Measurements from ENCODE around the gene MSI2. TPM values are rescaled to one million over a fixed set of nuclear protein-coding genes. Genes with fewer than 3 reads are reported as not detected.

The MSI2 gene
- total and polyA plus RNA-seq, 12 donors = 25.5 to 135 (median 121) TPM

DNA sequence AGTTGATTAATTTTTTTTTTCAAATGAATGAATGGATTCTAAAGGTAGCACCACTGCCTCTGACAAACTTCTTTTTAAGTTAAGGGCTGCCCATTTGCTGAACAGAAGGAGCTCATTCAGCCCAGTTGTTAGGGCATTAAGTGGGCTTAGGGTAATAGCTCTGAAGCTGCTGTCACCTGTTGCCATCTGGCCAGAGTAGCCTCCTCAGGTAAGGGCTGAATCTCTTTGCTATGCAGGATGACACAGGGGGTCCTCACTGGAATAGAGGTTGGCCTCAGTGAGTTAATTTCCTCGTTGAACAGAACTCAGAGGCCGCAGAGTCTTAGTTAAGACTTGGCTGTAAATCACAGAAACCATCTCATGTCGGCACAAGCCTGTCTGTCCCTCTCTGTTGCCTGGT, 255.9 kb downstream of the MSI2 start:
- 87 to 89% methylated on average over 3 of the region's 3 CpGs for WGBS, 2 donors
- Histone ChIP-seq H3K9me3 (no peaks in the 10 kb centered on the region), H3K36me3 (no peaks in the 10 kb centered on the region), H3K4me1 (peaks cover 3 to 25% (median 10%) of the 10 kb centered on the region in 9 donors), H3K27ac (no peak overlapping the region), H3K4me3 (no peak overlapping the region), H3K27me3 (no peaks in the 10 kb centered on the region)
- intact Hi-C loops (cut with DNase I) = loop anchor here in 3 of 10 donors (10.0 kb wide), 2 partner anchors 257 to 267 kb away; partner anchors contain the start of gene MSI2 (in 1 of the 3)
- TF ChIP-seq, protein P1, sequence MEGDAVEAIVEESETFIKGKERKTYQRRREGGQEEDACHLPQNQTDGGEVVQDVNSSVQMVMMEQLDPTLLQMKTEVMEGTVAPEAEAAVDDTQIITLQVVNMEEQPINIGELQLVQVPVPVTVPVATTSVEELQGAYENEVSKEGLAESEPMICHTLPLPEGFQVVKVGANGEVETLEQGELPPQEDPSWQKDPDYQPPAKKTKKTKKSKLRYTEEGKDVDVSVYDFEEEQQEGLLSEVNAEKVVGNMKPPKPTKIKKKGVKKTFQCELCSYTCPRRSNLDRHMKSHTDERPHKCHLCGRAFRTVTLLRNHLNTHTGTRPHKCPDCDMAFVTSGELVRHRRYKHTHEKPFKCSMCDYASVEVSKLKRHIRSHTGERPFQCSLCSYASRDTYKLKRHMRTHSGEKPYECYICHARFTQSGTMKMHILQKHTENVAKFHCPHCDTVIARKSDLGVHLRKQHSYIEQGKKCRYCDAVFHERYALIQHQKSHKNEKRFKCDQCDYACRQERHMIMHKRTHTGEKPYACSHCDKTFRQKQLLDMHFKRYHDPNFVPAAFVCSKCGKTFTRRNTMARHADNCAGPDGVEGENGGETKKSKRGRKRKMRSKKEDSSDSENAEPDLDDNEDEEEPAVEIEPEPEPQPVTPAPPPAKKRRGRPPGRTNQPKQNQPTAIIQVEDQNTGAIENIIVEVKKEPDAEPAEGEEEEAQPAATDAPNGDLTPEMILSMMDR (IDR thresholded peaks at IDR 0.05) = no peak
- DNase-seq (no peak), ATAC-seq (no peak)

DNA sequence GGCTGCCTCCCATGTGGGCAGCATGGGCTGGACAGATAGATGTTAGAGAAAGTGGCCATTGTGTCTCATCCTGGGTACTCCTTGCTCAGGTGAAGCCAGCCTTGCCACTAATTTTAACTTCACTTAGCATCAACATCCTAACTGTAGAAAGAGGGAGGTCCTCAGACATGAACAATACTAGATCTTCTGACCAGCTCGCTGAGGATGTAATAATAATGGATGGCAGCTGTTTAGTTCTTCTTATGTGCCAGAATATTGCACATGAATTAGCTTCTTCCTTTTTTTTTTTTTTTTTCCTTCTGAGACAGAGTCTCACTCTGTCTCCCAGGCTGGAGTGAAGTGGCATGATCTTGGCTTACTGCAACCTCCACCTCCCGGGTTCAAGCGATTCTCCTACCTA, 256.4 kb downstream of the MSI2 start:
- TF ChIP-seq, protein P1 (IDR thresholded peaks at IDR 0.05) = no peak
- no peak for DNase-seq
- Histone ChIP-seq H3K4me1 (peaks cover 7 to 25% (median 12%) of the 10 kb centered on the region in 9 donors), H3K36me3 (no peaks in the 10 kb centered on the region), H3K27ac (no peak overlapping the region), H3K9me3 (no peaks in the 10 kb centered on the region), H3K4me3 (no peak overlapping the region), H3K27me3 (no peaks in the 10 kb centered on the region)
- ATAC-seq = no peak
- intact Hi-C loops (cut with DNase I) = loop anchor here in 3 of 10 donors (10.0 kb wide), 2 partner anchors 258 to 268 kb away; partner anchors contain the start of gene MSI2 (in 1 of the 3)
- WGBS, 2 donors = 94 to 96% methylated on average over 3 of the region's 3 CpGs

DNA sequence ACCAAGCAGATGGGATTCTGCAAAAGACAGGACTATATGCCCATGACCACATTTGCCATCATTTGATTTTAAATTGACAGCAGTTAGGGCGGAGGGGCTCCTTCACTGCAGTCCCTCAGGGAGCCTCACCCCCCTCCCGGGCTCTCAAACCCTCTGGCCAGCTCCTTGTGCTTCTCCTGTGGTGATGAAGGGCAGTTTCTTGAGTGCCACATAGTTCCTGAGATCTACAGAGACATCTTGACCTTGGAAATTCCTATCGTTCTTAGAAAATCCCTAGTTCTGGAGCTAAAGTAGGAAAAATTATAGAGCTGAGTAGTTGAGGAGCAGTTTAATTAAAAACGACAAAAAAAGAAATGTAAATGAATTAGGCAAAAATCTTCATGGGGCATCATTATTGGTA, 257.2 kb downstream of the MSI2 start:
- intact Hi-C loops (cut with DNase I) = loop anchor here in 3 of 10 donors (10.0 kb wide), 2 partner anchors 259 to 269 kb away; partner anchors contain the start of gene MSI2 (in 1 of the 3)
- no peak overlapping the region for H3K4me3 ChIP-seq
- H3K4me1 ChIP-seq = peaks cover 8 to 25% (median 17%) of the 10 kb centered on the region in 9 donors
- no peak overlapping the region for H3K27ac ChIP-seq
- ATAC-seq (no peak), DNase-seq (no peak)
- no peaks in the 10 kb centered on the region for H3K27me3 ChIP-seq
- WGBS, 2 donors = 87 to 96% methylated on average over 4 of the region's 4 CpGs
- no peaks in the 10 kb centered on the region for H3K36me3 ChIP-seq
- H3K9me3 ChIP-seq = no peaks in the 10 kb centered on the region
- TF ChIP-seq, protein P1 (IDR thresholded peaks at IDR 0.05) = no peak

DNA sequence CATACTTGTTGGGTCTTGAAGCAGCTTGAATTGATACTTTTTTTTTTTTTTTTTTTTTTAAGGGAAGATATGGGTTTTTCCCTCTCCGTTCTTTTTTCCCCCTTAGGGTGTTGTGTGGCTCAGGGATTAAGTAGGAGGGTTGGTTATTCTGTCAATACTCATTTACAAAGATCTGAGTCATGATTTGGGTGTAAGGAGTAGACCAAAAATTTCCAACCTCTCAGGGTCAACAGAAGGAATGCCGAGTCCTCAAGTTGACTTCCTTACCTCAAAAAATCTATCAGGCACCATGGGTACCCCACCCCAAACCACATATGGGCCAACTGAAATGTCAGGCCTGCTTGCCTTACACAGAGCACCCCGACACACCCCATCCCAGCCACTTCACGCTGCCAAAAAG, 258.3 kb downstream of the MSI2 start:
- H3K36me3 ChIP-seq = no peaks in the 10 kb centered on the region
- H3K4me3 ChIP-seq = no peak overlapping the region
- ATAC-seq (no peak), DNase-seq (no peak)
- no peak overlapping the region for H3K27ac ChIP-seq
- peaks cover 8 to 30% (median 27%) of the 10 kb centered on the region in 9 donors for H3K4me1 ChIP-seq
- intact Hi-C loops (cut with DNase I) = loop anchor here in 3 of 10 donors (10.0 kb wide), 2 partner anchors 260 to 270 kb away; partner anchors contain the start of gene MSI2 (in 1 of the 3)
- WGBS, 2 donors = 94 to 95% methylated on average over 4 of the region's 4 CpGs
- H3K9me3 ChIP-seq = no peaks in the 10 kb centered on the region
- H3K27me3 ChIP-seq = no peaks in the 10 kb centered on the region
- TF ChIP-seq, protein P1 (IDR thresholded peaks at IDR 0.05) = no peak
